Astrocyte (in vitro differentiated cells and primary cell): ENCODE data around the gene SNRNP25.

Experiments used
- EZH2 ChIP-seq: IDR thresholded peaks from 2 replicates; pipeline ENCODE4 v1.6.1; 2012; ENCODE audit warnings: mild to moderate bottlenecking, low read length, inconsistent platforms; ENCODE audit not compliant: insufficient read depth
- TF ChIP-seq, protein P1 (sequence below): IDR thresholded peaks from 2 replicates; pipeline ENCODE4 v1.5.1; 2011; ENCODE audit warnings: low read depth, mild to moderate bottlenecking, inconsistent platforms, low read length, moderate library complexity; ENCODE audit not compliant: insufficient read depth

DNA sequence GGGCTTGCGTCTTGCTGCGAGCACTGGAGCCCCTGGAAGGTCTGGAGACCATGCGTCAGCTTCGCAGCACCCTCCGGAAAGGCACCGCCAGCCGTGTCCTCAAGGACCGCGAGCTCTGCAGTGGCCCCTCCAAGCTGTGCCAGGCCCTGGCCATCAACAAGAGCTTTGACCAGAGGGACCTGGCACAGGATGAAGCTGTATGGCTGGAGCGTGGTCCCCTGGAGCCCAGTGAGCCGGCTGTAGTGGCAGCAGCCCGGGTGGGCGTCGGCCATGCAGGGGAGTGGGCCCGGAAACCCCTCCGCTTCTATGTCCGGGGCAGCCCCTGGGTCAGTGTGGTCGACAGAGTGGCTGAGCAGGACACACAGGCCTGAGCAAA is 31.8 kb downstream of the SNRNP25 start:
- TF ChIP-seq, protein P1, sequence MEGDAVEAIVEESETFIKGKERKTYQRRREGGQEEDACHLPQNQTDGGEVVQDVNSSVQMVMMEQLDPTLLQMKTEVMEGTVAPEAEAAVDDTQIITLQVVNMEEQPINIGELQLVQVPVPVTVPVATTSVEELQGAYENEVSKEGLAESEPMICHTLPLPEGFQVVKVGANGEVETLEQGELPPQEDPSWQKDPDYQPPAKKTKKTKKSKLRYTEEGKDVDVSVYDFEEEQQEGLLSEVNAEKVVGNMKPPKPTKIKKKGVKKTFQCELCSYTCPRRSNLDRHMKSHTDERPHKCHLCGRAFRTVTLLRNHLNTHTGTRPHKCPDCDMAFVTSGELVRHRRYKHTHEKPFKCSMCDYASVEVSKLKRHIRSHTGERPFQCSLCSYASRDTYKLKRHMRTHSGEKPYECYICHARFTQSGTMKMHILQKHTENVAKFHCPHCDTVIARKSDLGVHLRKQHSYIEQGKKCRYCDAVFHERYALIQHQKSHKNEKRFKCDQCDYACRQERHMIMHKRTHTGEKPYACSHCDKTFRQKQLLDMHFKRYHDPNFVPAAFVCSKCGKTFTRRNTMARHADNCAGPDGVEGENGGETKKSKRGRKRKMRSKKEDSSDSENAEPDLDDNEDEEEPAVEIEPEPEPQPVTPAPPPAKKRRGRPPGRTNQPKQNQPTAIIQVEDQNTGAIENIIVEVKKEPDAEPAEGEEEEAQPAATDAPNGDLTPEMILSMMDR, result no peak
- TF ChIP-seq EZH2, result no peak
